SW480 (cell line): Measurements from ENCODE around the gene DNTT.

Experiments
- DNase-seq: peaks from one replicate; pipeline ENCODE4 v3.0.0-alpha.2; 2016; ENCODE audit warnings: low spot score

Gene DNTT

GRCh38 chr10:96345222-96345621 lies 41.0 kb downstream of the DNTT start:
- no peak for DNase-seq

- DNase-seq: no peak
Measured at GRCh38 chr10:96346295-96346694, 42.1 kb downstream of the DNTT start.

GRCh38 chr10:96352027-96352426 lies 47.8 kb downstream of the DNTT start:
- no peak for DNase-seq

- no peak for DNase-seq
Measured at GRCh38 chr10:96352582-96352981, 48.3 kb downstream of the DNTT start.

- DNase-seq: no peak
Measured at GRCh38 chr10:96357038-96357620, 52.9 kb downstream of the DNTT start.

- no peak for DNase-seq
Measured at GRCh38 chr10:96358851-96359540, 54.8 kb downstream of the DNTT start, which contains the start of gene OPALIN. TSS of gene OPALIN (minus strand) at chr10:96359002. CDS start at chr10:96358896, 106 bp downstream.

- DNase-seq: no peak
Measured at GRCh38 chr10:96359616-96360015, 55.4 kb downstream of the DNTT start.

- no peak for DNase-seq
Measured at GRCh38 chr10:96360331-96360730, 56.1 kb downstream of the DNTT start.

- DNase-seq: no peak
Measured at GRCh38 chr10:96360766-96361165, 56.5 kb downstream of the DNTT start.

- DNase-seq: no peak
Measured at GRCh38 chr10:96365571-96365970, 61.3 kb downstream of the DNTT start.

- DNase-seq: peak; percentile 41
Measured at GRCh38 chr10:96366508-96366907, 62.3 kb downstream of the DNTT start.

- no peak for DNase-seq
Measured at GRCh38 chr10:96367470-96367869, 63.2 kb downstream of the DNTT start.

- no peak for DNase-seq
Measured at GRCh38 chr10:96368971-96369370, 64.7 kb downstream of the DNTT start.

- peak; percentile 76 for DNase-seq
Measured at GRCh38 chr10:96369890-96370583, 65.8 kb downstream of the DNTT start.

- peak; percentile 69 for DNase-seq
Measured at GRCh38 chr10:96370584-96371157, 66.4 kb downstream of the DNTT start.

- DNase-seq: no peak
Measured at GRCh38 chr10:96371356-96371755, 67.1 kb downstream of the DNTT start.

- no peak for DNase-seq
Measured at GRCh38 chr10:96374004-96374403, 69.8 kb downstream of the DNTT start.

GRCh38 chr10:96374639-96374984 lies 70.4 kb downstream of the DNTT start:
- DNase-seq: no peak

- peak; percentile 86 for DNase-seq
Measured at GRCh38 chr10:96374985-96375830, 71.0 kb downstream of the DNTT start.

GRCh38 chr10:96376483-96376882 lies 72.2 kb downstream of the DNTT start:
- no peak for DNase-seq

GRCh38 chr10:96377816-96378294 lies 73.6 kb downstream of the DNTT start:
- DNase-seq: no peak

- DNase-seq: no peak
Measured at GRCh38 chr10:96378741-96379140, 74.5 kb downstream of the DNTT start.
